ENCODE results near the gene TBC1D22A. TPM values are rescaled to one million over a fixed set of nuclear protein-coding genes. Genes with fewer than 3 reads are reported as not detected.

The TBC1D22A gene
- total RNA-seq, 1 donor from 2014 or later, result 87.8 TPM

DNA sequence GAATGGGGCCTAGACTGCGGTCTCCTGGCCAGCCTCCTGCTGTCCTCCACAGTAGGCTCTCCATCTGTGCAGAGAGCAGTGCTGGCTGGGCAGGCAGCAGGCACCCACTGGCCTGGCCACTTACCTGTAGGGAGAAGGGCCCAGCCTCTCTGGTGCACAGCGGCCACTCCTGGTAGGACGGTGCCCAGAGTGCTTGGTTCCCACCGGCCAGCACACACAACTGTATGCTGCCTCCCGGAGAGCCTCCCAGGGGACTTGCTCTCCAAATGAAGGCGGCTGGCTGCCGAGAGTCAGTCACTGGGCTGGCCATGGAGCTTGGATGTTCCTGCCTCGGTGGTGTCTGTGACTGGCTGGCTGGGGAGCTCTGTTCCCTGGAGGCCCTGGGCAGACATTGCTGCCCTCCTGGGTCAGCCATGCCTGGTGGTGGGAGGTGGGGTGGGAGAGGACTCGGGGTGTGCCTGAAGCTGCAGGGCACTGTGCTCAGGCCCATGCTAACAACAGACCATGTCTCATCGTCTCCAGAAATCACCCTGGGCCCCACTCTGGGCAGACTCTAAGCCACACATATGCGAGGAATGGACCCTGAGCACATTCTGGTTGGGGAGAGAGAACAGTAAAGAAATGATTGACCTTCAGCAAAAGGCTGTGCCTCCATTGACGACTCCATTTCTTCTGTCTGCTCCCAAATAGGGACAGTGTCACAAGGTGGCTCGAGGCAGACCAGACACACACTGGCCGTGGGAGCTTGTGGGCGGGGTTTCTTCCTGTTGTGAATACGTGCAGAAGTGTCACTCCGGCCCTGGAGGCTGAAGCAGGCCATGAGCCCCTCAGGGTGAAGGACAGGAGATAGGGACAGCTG is 350.8 kb downstream of the TBC1D22A start:
- H3K9me3 ChIP-seq, result no peaks in the 10 kb centered on the region

DNA sequence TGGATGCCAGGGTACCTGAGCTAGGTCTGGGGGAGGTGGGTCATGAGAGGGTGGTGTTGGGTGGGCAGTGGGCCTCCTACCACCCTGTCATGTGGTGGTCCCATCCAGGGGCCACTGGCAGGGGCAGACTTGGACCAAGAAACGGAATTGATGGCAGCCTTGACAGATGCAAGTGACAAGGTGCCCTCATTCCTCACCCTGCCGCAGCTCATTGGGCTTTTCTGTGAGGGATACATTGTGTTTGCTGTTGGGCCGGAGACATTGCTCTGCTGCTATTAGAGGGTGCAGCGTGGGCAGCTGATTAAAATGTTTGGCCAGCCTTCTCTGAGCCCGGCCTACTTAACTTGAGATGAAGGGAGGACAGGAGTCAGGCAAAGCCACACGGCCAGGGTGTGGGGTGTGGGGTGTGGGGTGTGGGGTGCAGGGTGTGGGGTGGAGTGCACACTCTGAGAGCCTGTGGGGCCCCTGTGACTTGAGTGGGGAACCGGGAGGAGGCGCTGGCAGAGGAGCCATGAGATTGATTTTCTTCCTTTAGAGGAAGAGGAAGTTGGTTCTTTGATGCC is 351.5 kb downstream of the TBC1D22A start:
- H3K4me3 ChIP-seq, result no peak overlapping the region
- H3K27me3 ChIP-seq, result no peaks in the 10 kb centered on the region
- TF ChIP-seq, protein P1, sequence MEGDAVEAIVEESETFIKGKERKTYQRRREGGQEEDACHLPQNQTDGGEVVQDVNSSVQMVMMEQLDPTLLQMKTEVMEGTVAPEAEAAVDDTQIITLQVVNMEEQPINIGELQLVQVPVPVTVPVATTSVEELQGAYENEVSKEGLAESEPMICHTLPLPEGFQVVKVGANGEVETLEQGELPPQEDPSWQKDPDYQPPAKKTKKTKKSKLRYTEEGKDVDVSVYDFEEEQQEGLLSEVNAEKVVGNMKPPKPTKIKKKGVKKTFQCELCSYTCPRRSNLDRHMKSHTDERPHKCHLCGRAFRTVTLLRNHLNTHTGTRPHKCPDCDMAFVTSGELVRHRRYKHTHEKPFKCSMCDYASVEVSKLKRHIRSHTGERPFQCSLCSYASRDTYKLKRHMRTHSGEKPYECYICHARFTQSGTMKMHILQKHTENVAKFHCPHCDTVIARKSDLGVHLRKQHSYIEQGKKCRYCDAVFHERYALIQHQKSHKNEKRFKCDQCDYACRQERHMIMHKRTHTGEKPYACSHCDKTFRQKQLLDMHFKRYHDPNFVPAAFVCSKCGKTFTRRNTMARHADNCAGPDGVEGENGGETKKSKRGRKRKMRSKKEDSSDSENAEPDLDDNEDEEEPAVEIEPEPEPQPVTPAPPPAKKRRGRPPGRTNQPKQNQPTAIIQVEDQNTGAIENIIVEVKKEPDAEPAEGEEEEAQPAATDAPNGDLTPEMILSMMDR (IDR thresholded peaks at IDR 0.05), result no peak
- peaks cover 3 to 13% of the 10 kb centered on the region in 2 donors for H3K36me3 ChIP-seq
- intact Hi-C loops (cut with DNase I), result no loop called here
- no peaks in the 10 kb centered on the region for H3K9me3 ChIP-seq
- H3K27ac ChIP-seq, result no peak overlapping the region
- DNase-seq (ENCODE audit: low spot score in 2 of 2), result no peak
- no peaks in the 10 kb centered on the region for H3K4me1 ChIP-seq

More for the DNA sequence above, 350.8 kb downstream of the TBC1D22A start:
- TF ChIP-seq, protein P1 (IDR thresholded peaks at IDR 0.05), result no peak
- Histone ChIP-seq H3K4me3 (no peak overlapping the region), H3K36me3 (peaks cover 3 to 13% of the 10 kb centered on the region in 2 donors), H3K27ac (no peak overlapping the region), H3K27me3 (no peaks in the 10 kb centered on the region), H3K4me1 (no peaks in the 10 kb centered on the region)
- DNase-seq (ENCODE audit: low spot score in 2 of 2), result no peak
- intact Hi-C loops (cut with DNase I), result no loop called here

DNA sequence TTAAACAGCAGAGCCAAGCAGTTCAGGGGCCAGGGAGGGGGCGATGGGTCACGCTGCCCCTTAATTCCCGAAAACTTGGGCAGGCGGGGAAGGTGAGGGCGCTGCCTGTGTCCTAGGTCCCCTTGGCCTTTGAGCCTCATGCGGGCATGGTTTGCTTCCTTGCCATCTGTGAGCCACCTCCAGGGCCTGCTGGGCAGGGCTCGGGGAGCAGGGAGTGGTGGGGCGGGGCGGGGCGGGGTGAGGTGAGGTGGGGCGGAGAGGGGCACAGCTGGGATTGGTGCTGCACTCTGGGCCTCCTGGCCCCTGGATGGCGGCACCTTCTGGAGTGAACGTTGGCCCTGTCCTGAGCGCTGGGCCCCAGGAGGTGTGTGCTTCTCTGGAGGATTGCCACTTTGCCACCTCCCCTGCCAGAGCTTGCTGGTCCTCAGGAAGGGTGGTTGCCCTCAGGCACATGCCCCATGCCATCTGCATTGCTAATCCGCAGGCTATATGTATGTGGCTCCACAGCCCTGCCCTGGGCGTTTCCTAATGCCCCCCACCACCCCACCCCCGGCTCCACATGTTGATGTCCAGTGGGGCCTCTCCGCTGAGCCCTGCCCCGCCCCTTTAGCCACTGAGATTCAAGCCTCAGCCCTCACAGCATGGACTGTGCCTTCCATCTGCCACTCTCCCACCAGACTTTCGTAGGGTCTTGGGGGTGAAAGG is 352.5 kb downstream of the TBC1D22A start:
- no peaks in the 10 kb centered on the region for H3K9me3 ChIP-seq
- intact Hi-C loops (cut with DNase I), result no loop called here
- DNase-seq (ENCODE audit: low spot score in 2 of 2), result no peak

GRCh38 chr22:47115518-47115890 is 353.1 kb downstream of the TBC1D22A start:
- no peaks in the 10 kb centered on the region for H3K4me1 ChIP-seq
- TF ChIP-seq, protein P1 (IDR thresholded peaks at IDR 0.05), result no peak
- DNase-seq (ENCODE audit: low spot score in 2 of 2), result no peak
- H3K27me3 ChIP-seq, result no peaks in the 10 kb centered on the region
- peaks cover 3 to 13% of the 10 kb centered on the region in 2 donors for H3K36me3 ChIP-seq
- no peaks in the 10 kb centered on the region for H3K9me3 ChIP-seq
- H3K4me3 ChIP-seq, result no peak overlapping the region
- no peak overlapping the region for H3K27ac ChIP-seq
- intact Hi-C loops (cut with DNase I), result no loop called here

More for the DNA sequence above, 352.5 kb downstream of the TBC1D22A start:
- Histone ChIP-seq H3K27me3 (no peaks in the 10 kb centered on the region), H3K27ac (no peak overlapping the region), H3K36me3 (peaks cover 3 to 13% of the 10 kb centered on the region in 2 donors), H3K4me1 (no peaks in the 10 kb centered on the region), H3K4me3 (no peak overlapping the region)
- TF ChIP-seq, protein P1 (IDR thresholded peaks at IDR 0.05), result no peak

- no peak for DNase-seq (ENCODE audit: low spot score in 2 of 2)
- intact Hi-C loops (cut with DNase I), result no loop called here
Observed at GRCh38 chr22:47115921-47116320, 353.5 kb downstream of the TBC1D22A start.

More at GRCh38 chr22:47115921-47116320, 353.5 kb downstream of the TBC1D22A start:
- Histone ChIP-seq H3K4me1 (no peaks in the 10 kb centered on the region), H3K4me3 (no peak overlapping the region), H3K27me3 (no peaks in the 10 kb centered on the region), H3K9me3 (no peaks in the 10 kb centered on the region), H3K27ac (no peak overlapping the region), H3K36me3 (peaks cover 3 to 13% of the 10 kb centered on the region in 2 donors)
- TF ChIP-seq, protein P1 (IDR thresholded peaks at IDR 0.05), result no peak

Data from ascending aorta (tissue), 2 donors.